GM10266 (cell line): Measurements from ENCODE around the gene GNG14.

Experiments used
- DNase-seq: peaks from one replicate; pipeline ENCODE4 v3.0.0; 2012; ENCODE audit errors: extremely low spot score
- CTCF ChIP-seq: IDR thresholded peaks from 2 replicates; pipeline ENCODE4 v1.5.1; 2012; ENCODE audit warnings: mild to moderate bottlenecking, low read depth; ENCODE audit not compliant: control insufficient read depth, insufficient read depth; ENCODE audit errors: missing control alignments

The GNG14 gene

GRCh38 chr19:12727745-12728433 lies 40.1 kb downstream of the GNG14 start:
- TF ChIP-seq CTCF = no peak
- DNase-seq = no peak

- TF ChIP-seq CTCF = no peak
Observed at GRCh38 chr19:12730064-12730463, 42.3 kb downstream of the GNG14 start.

GRCh38 chr19:12731337-12731736 lies 43.5 kb downstream of the GNG14 start:
- no peak for TF ChIP-seq CTCF
- no peak for DNase-seq

More at GRCh38 chr19:12730064-12730463, 42.3 kb downstream of the GNG14 start:
- DNase-seq = no peak

- peak; percentile 83 for DNase-seq
- TF ChIP-seq CTCF = peak; percentile 53
Observed at GRCh38 chr19:12733369-12734214, 45.8 kb downstream of the GNG14 start.

GRCh38 chr19:12736995-12737834 lies 49.4 kb downstream of the GNG14 start, which contains the start of gene GET3:
Gene GET3 (plus strand): TSS chr19:12737497. CDS start chr19:12737506, 9 bp downstream.
- DNase-seq = peak; percentile 94
- no peak for TF ChIP-seq CTCF

GRCh38 chr19:12737835-12738351 lies 50.1 kb downstream of the GNG14 start:
- DNase-seq = no peak
- TF ChIP-seq CTCF = no peak
